Kidney (tissue), 14 donors: ENCODE results near the gene POLR3GL. TPM values are rescaled to one million over a fixed set of nuclear protein-coding genes. Genes with fewer than 3 reads are reported as not detected.

Experiments used
- DNase-seq, 5 donors: peaks; one replicate each; pipeline ENCODE4 v3.0.0-alpha.2; 2013 to 2020
- FAIRE-seq: peaks from 2 replicates; lab custom pipeline; 2012; peaks lifted over from hg19 to GRCh38; lab: Jason Lieb, UNC
- H3K27ac ChIP-seq, 2 donors: one replicate each; pipeline ENCODE4 v1.7.0; 2013; ENCODE audit warnings: low read depth in 2 of 2, low read length in 2 of 2, inconsistent platforms in 1 of 2
- H3K27me3 ChIP-seq: one replicate; pipeline ENCODE4 v1.7.1; 2013; ENCODE audit warnings: low read length, inconsistent platforms; ENCODE audit not compliant: control insufficient read depth, insufficient read depth
- H3K36me3 ChIP-seq, 3 donors: one replicate each; pipeline versions ENCODE4 v1.7.0 to v1.7.1; 2013; ENCODE audit warnings: low read length in 3 of 3, control low read depth in 1 of 3, inconsistent platforms in 1 of 3; ENCODE audit not compliant: insufficient read depth in 3 of 3, control insufficient read depth in 2 of 3
- H3K4me1 ChIP-seq, 3 donors: one replicate each; pipeline versions ENCODE4 v1.7.0 to v1.7.1; 2013; ENCODE audit warnings: low read length in 3 of 3, inconsistent platforms in 1 of 3, low read depth in 1 of 3; ENCODE audit not compliant: control insufficient read depth in 2 of 3, insufficient read depth in 2 of 3
- H3K4me3 ChIP-seq, 3 donors: one replicate each; pipeline versions ENCODE4 v1.7.0 to v1.8.1; 2013; ENCODE audit warnings: low read length in 3 of 3, control low read depth in 1 of 3, inconsistent platforms in 1 of 3
- H3K9ac ChIP-seq, 3 donors: one replicate each; pipeline versions ENCODE4 v1.7.0 to v1.7.1; 2013; ENCODE audit warnings: low read length in 3 of 3, control low read depth in 1 of 3, inconsistent platforms in 1 of 3
- H3K9me3 ChIP-seq, 3 donors: one replicate each; pipeline versions ENCODE4 v1.7.0 to v1.7.1; 2013; ENCODE audit warnings: low read length in 3 of 3, control low read depth in 1 of 3, inconsistent platforms in 1 of 3; ENCODE audit not compliant: control insufficient read depth in 2 of 3, insufficient read depth in 1 of 3
- intact Hi-C: fragments of 100-400 bp; cut with DNase I; formaldehyde crosslinking; loops from one replicate; pipeline ENCODE4 v1.11.1; 2022
- polyA plus RNA-seq: library from polyadenylated mRNA; stranded (reverse); fragments of 350-450 nt; fragmentation: Illumina TruSeq; extraction: RNeasy Lipid Tissue Mini Kit (QIAGEN cat#74804); gene quantifications from one replicate; pipeline ENCODE4 v1.2.3, GENCODE V29; 2014; ENCODE audit warnings: low read depth, low replicate concordance; ENCODE audit not compliant: insufficient read depth
- total RNA-seq: library from RNA; stranded (reverse); fragmentation: NEBNext Ultra II Directional; extraction: Animal tissue kit (Norgen Biotek cat#: 25700); gene quantifications from one replicate; pipeline ENCODE4 v1.2.1, GENCODE V29; 2021
- TF ChIP-seq, protein P1 (sequence below): IDR thresholded peaks from 3 replicates; pipeline ENCODE4 v1.5.1; 2012; ENCODE audit warnings: mild to moderate bottlenecking, moderate library complexity, borderline replicate concordance; ENCODE audit not compliant: insufficient read depth; ENCODE audit errors: extremely low read depth
- donor health status: control.
- donor health status: control.
- donor health status: control.
- donor health status: control.
- donor health status: control.
- donor health status: DM: yes; HTN: yes; CAD: no.
- donor health status: Normal renal cell carcinoma (clear cell type).

POLR3GL gene
- total and polyA plus RNA-seq, 2 donors from 2014 or later: 19.0 to 45.6 TPM

- TF ChIP-seq, protein P1, sequence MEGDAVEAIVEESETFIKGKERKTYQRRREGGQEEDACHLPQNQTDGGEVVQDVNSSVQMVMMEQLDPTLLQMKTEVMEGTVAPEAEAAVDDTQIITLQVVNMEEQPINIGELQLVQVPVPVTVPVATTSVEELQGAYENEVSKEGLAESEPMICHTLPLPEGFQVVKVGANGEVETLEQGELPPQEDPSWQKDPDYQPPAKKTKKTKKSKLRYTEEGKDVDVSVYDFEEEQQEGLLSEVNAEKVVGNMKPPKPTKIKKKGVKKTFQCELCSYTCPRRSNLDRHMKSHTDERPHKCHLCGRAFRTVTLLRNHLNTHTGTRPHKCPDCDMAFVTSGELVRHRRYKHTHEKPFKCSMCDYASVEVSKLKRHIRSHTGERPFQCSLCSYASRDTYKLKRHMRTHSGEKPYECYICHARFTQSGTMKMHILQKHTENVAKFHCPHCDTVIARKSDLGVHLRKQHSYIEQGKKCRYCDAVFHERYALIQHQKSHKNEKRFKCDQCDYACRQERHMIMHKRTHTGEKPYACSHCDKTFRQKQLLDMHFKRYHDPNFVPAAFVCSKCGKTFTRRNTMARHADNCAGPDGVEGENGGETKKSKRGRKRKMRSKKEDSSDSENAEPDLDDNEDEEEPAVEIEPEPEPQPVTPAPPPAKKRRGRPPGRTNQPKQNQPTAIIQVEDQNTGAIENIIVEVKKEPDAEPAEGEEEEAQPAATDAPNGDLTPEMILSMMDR: no peak
- Histone ChIP-seq H3K4me1 (peaks cover 7 to 13% (median 11%) of the 10 kb centered on the region in 3 donors), H3K27me3 (no peaks in the 10 kb centered on the region), H3K27ac (peak overlapping the region; percentile 45 to 87), H3K9ac (peak overlapping the region in 2 of 3 donors; percentile 7 to 8), H3K9me3 (no peaks in the 10 kb centered on the region), H3K4me3 (peak overlapping the region in 2 of 3 donors; percentile 7 to 16), H3K36me3 (peaks cover 4 to 17% (median 10%) of the 10 kb centered on the region in 3 donors)
- DNase-seq (peak in 1 of 5 donors; percentile 11), FAIRE-seq (no peak)
- intact Hi-C loops: no loop called here
These were observed 35.0 kb downstream of the POLR3GL start for GRCh38 chr1:145999321-146000024.

GRCh38 chr1:146001709-146002108 lies 37.2 kb downstream of the POLR3GL start:
- Histone ChIP-seq H3K9ac (no peak overlapping the region), H3K9me3 (no peaks in the 10 kb centered on the region), H3K27me3 (no peaks in the 10 kb centered on the region), H3K36me3 (no peaks in the 10 kb centered on the region), H3K4me3 (no peak overlapping the region), H3K27ac (no peak overlapping the region), H3K4me1 (peaks cover 7 to 13% (median 11%) of the 10 kb centered on the region in 3 donors)
- DNase-seq: peak in 1 of 5 donors; percentile 6
- intact Hi-C loops: no loop called here
- no peak for FAIRE-seq
- TF ChIP-seq, protein P1: no peak

DNA sequence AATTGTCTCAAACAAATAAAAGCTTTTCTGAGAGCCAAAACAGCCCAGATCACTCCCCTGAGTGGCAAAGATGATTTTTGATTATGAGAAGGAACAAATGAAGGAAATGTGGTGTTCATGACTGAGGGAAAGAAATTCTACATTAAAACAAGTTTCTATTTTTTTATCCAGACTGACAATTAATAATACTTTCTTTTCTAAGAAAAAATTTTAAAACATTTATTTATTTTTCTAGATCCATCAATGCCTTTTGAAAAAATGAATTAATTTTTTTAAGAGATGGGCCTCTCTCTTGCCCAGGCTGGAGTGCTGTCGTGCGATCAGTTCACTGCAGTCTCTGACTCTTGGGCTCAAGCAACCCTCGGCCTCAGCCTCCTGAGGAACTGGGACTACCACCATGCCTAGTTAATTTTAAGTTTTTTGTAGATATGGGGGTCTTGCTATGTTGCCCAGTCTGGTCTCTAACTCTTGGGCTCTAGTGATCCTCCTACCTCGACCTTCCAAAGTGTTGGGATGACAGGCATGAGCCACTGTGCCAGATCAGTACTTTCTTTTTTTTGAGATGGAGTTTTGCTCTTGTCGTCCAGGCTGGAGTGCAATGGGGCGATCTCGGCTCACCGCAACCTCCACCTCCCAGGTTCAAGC lies 43.1 kb downstream of the POLR3GL start:
- Histone ChIP-seq H3K9ac (peak overlapping the region in 1 of 3 donors; percentile 44), H3K4me3 (no peak overlapping the region), H3K9me3 (no peaks in the 10 kb centered on the region), H3K4me1 (no peaks in the 10 kb centered on the region), H3K27ac (peak overlapping the region in 1 of 2 donors; percentile 93), H3K27me3 (no peaks in the 10 kb centered on the region), H3K36me3 (no peaks in the 10 kb centered on the region)
- intact Hi-C loops: no loop called here
- FAIRE-seq (no peak), DNase-seq (peak in 1 of 5 donors; percentile 23)
- TF ChIP-seq, protein P1: no peak
